Neuronal stem cell (in vitro differentiated cells): ENCODE results near the gene TBCA.
"Not testable (repeated sequence)": the region's sequence is repeated elsewhere in the genome, so short reads cannot be mapped to it uniquely, and the experiment has no call there.

Experiments
- DNase-seq: peaks from one replicate; pipeline ENCODE4 v3.0.0-alpha.2; 2013; ENCODE audit warnings: low spot score
- H2AFZ ChIP-seq: one replicate; pipeline ENCODE4 v1.6.1; 2013; ENCODE audit warnings: mild to moderate bottlenecking, low read length, inconsistent platforms
- H2AK5ac ChIP-seq: 2 replicates; pipeline ENCODE4 v1.6.1; 2013; ENCODE audit warnings: low read depth, mild to moderate bottlenecking, inconsistent platforms, low read length, moderate library complexity, mixed read lengths
- H2BK120ac ChIP-seq: 2 replicates; pipeline ENCODE4 v1.6.1; 2013; ENCODE audit warnings: low read depth, mild to moderate bottlenecking, inconsistent platforms, low read length, moderate library complexity, mixed read lengths
- H2BK12ac ChIP-seq: one replicate; pipeline ENCODE4 v1.6.1; 2013; ENCODE audit warnings: low read length, inconsistent platforms
- H2BK15ac ChIP-seq: 2 replicates; pipeline ENCODE4 v1.6.1; 2013; ENCODE audit warnings: mild to moderate bottlenecking, low read length, inconsistent platforms, mixed read lengths
- H2BK5ac ChIP-seq: one replicate; pipeline ENCODE4 v1.6.1; 2013; ENCODE audit warnings: inconsistent platforms, mild to moderate bottlenecking, low read length, moderate library complexity
- H3K14ac ChIP-seq: one replicate; pipeline ENCODE4 v1.6.1; 2013; ENCODE audit warnings: low read length, inconsistent platforms
- H3K18ac ChIP-seq: 2 replicates; pipeline ENCODE4 v1.6.1; 2013; ENCODE audit warnings: low read length, inconsistent platforms
- H3K23ac ChIP-seq: 2 replicates; pipeline ENCODE4 v1.6.1; 2013; ENCODE audit warnings: low read depth, mild to moderate bottlenecking, mixed read lengths, low read length, inconsistent platforms; ENCODE audit not compliant: poor library complexity
- H3K27ac ChIP-seq: replicated peaks from 3 replicates; pipeline ENCODE4 v1.5.1; 2013; ENCODE audit warnings: low read length, inconsistent platforms
- H3K27me3 ChIP-seq, 3 experiments: 2 replicates each; pipeline ENCODE4 v1.6.1; 2013; ENCODE audit warnings: low read length in 3 of 3, mild to moderate bottlenecking in 2 of 3, inconsistent platforms in 1 of 3, low read depth in 1 of 3, mixed read lengths in 1 of 3, moderate library complexity in 1 of 3; ENCODE audit not compliant: control insufficient read depth in 3 of 3, insufficient read depth in 3 of 3
- H3K36me3 ChIP-seq, 2 donors: replicated peaks in 1 of 2; 2 replicates each; pipeline ENCODE4 v1.6.1; 2013; ENCODE audit warnings: low read length in 2 of 2; ENCODE audit not compliant: control insufficient read depth in 2 of 2, insufficient read depth in 2 of 2
- H3K4ac ChIP-seq: 2 replicates; pipeline ENCODE4 v1.6.1; 2013; ENCODE audit warnings: inconsistent platforms, mild to moderate bottlenecking, low read length, moderate library complexity
- H3K4me1 ChIP-seq, 2 donors: 1 replicate in 1 of 2; 2 replicates in 1 of 2; pipeline ENCODE4 v1.6.1; 2013; ENCODE audit warnings: low read length in 2 of 2, low read depth in 1 of 2; ENCODE audit not compliant: control insufficient read depth in 2 of 2, insufficient read depth in 1 of 2
- H3K4me2 ChIP-seq: one replicate; pipeline ENCODE4 v1.6.1; 2013; ENCODE audit warnings: mild to moderate bottlenecking, low read length, inconsistent platforms; ENCODE audit not compliant: insufficient read depth, poor library complexity, severe bottlenecking
- H3K4me3 ChIP-seq, 2 donors: 2 replicates each; pipeline ENCODE4 v1.5.1; 2013; ENCODE audit warnings: low read length in 2 of 2, mild to moderate bottlenecking in 2 of 2, inconsistent platforms in 1 of 2, moderate library complexity in 1 of 2
- H3K79me1 ChIP-seq: one replicate; pipeline ENCODE4 v1.6.1; 2013; ENCODE audit warnings: low read depth, mild to moderate bottlenecking, inconsistent platforms, low read length, moderate library complexity
- H3K9ac ChIP-seq: one replicate; pipeline ENCODE4 v1.6.1; 2013; ENCODE audit warnings: mild to moderate bottlenecking, low read depth, low read length, inconsistent platforms; ENCODE audit not compliant: poor library complexity
- H3K9me3 ChIP-seq, 2 donors: replicated peaks in 1 of 2; 2 replicates each; pipeline versions ENCODE3 to v1.6.1; 2013; ENCODE audit warnings: low read length in 2 of 2, mild to moderate bottlenecking in 2 of 2, inconsistent platforms in 1 of 2, low read depth in 1 of 2, mixed read lengths in 1 of 2, moderate library complexity in 1 of 2; ENCODE audit not compliant: control insufficient read depth in 2 of 2, insufficient read depth in 1 of 2
- H4K8ac ChIP-seq: one replicate; pipeline ENCODE4 v1.6.1; 2013; ENCODE audit warnings: low read depth, mild to moderate bottlenecking, inconsistent platforms, low read length, moderate library complexity
- H4K91ac ChIP-seq: one replicate; pipeline ENCODE4 v1.6.1; 2013; ENCODE audit warnings: low read length, low read depth, mild to moderate bottlenecking, inconsistent platforms; ENCODE audit not compliant: poor library complexity
- WGBS, 2 donors: extraction: QIAGEN DNeasy Blood & Tissue Kit; methylation state at CpG; one replicate each; pipeline ENCODE4 v1.1.7; 2013; ENCODE audit warnings: missing lambda C conversion rate in 2 of 2, mixed read lengths in 1 of 2; ENCODE audit not compliant: insufficient read length in 2 of 2, insufficient replicate concordance in 1 of 2; ENCODE audit errors: extremely low coverage in 2 of 2; 5-methylcytosine and 5-hydroxymethylcytosine counted together

Gene TBCA

DNA sequence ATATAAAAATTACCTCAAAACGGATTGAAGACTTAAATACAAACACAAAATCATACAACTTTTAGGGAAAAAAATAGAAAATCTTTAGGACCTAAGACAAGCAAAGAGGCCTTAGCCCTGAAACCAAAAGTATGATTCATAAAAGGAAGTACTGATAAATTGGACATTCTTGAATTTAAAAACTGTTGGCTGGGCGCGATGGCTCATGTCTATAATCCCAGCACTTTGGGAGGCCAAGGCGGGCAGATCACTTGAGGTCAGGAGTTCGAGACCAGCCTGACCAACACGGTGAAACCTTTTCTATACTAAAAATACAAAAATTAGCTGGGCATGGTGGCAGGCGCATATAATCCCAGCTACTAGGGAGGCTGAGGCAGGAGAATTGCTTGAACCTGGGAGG lies 76.6 kb downstream of the TBCA start:
- not testable (repeated sequence) for H3K9me3 ChIP-seq, H2AK5ac ChIP-seq, H2BK12ac ChIP-seq, H3K23ac ChIP-seq, H3K14ac ChIP-seq, H2AFZ ChIP-seq, H3K4ac ChIP-seq, H3K4me2 ChIP-seq, H2BK120ac ChIP-seq, H3K9ac ChIP-seq, H3K27me3 ChIP-seq, H2BK5ac ChIP-seq, H3K27ac ChIP-seq, H3K4me3 ChIP-seq, H3K4me1 ChIP-seq, H2BK15ac ChIP-seq, H4K91ac ChIP-seq, H3K18ac ChIP-seq, DNase-seq, H4K8ac ChIP-seq, H3K79me1 ChIP-seq
- peaks cover 4 to 48% of the 10 kb centered on the region in 2 donors for H3K36me3 ChIP-seq
- WGBS, 2 donors = no CpG with 5 or more reads among the region's 7 CpGs

- Histone ChIP-seq H3K27ac (no peak overlapping the region), H3K79me1 (no peaks in the 10 kb centered on the region), H3K9ac (no peak overlapping the region), H3K27me3 (no peaks in the 10 kb centered on the region), H3K36me3 (peaks cover 4 to 42% of the 10 kb centered on the region in 2 donors), H3K4me3 (no peak overlapping the region), H3K4me2 (no peak overlapping the region), H2AFZ (no peak overlapping the region), H2BK12ac (no peak overlapping the region), H2BK5ac (no peak overlapping the region), H4K8ac (no peak overlapping the region), H3K14ac (no peak overlapping the region), H2BK15ac (no peak overlapping the region), H3K23ac (no peak overlapping the region), H2AK5ac (no peak overlapping the region), H3K9me3 (peaks cover 0 to 5% of the 10 kb centered on the region in 2 donors), H3K18ac (no peak overlapping the region), H2BK120ac (no peak overlapping the region), H3K4ac (no peak overlapping the region), H3K4me1 (no peaks in the 10 kb centered on the region), H4K91ac (no peak overlapping the region)
- no peak for DNase-seq
Measured at GRCh38 chr5:77698920-77699319, 77.2 kb downstream of the TBCA start.

DNA sequence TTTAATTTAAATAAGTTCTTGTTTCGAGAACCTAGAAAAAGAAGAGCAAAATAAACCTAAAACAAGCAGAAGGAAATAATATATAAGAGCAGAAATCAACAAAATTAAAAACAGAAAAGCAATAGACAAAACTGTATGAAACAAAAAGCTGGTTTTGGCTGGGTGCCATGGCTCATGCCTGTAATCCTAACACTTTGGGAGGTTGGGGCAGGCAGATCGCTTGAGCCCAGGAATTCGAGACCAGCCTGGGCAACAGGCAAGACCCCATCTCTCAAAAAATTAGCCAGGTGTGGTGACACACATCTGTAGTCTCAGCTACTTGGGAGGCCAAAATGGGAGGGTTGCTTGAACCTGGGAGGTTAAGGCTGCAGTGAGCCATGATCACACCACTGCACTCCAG lies 78.4 kb downstream of the TBCA start:
- H3K79me1 ChIP-seq = no peaks in the 10 kb centered on the region
- no peak overlapping the region for H3K14ac ChIP-seq
- H3K9me3 ChIP-seq = peaks cover 0 to 5% of the 10 kb centered on the region in 2 donors
- H4K8ac ChIP-seq = no peak overlapping the region
- no peak overlapping the region for H3K4me3 ChIP-seq
- H3K4me1 ChIP-seq = no peaks in the 10 kb centered on the region
- H3K27me3 ChIP-seq = no peaks in the 10 kb centered on the region
- H2BK15ac ChIP-seq = no peak overlapping the region
- no peak overlapping the region for H4K91ac ChIP-seq
- H3K4me2 ChIP-seq = no peak overlapping the region
- H2AFZ ChIP-seq = no peak overlapping the region
- no CpG with 5 or more reads among the region's 3 CpGs for WGBS, 2 donors
- H2AK5ac ChIP-seq = no peak overlapping the region
- DNase-seq = no peak
- no peak overlapping the region for H3K27ac ChIP-seq
- H3K9ac ChIP-seq = no peak overlapping the region
- no peak overlapping the region for H2BK5ac ChIP-seq
- H3K4ac ChIP-seq = no peak overlapping the region
- peaks cover 2 to 41% of the 10 kb centered on the region in 2 donors for H3K36me3 ChIP-seq
- H3K23ac ChIP-seq = no peak overlapping the region
- no peak overlapping the region for H2BK12ac ChIP-seq
- H2BK120ac ChIP-seq = no peak overlapping the region
- H3K18ac ChIP-seq = no peak overlapping the region

GRCh38 chr5:77696120-77696519 lies 80.0 kb downstream of the TBCA start:
- H2AK5ac ChIP-seq = no peak overlapping the region
- H3K27me3 ChIP-seq = no peaks in the 10 kb centered on the region
- H3K9ac ChIP-seq = no peak overlapping the region
- no peak overlapping the region for H3K18ac ChIP-seq
- H2AFZ ChIP-seq = no peak overlapping the region
- no peak overlapping the region for H3K27ac ChIP-seq
- no peak overlapping the region for H3K4ac ChIP-seq
- no peak overlapping the region for H3K4me2 ChIP-seq
- no peaks in the 10 kb centered on the region for H3K4me1 ChIP-seq
- no peak overlapping the region for H2BK120ac ChIP-seq
- H3K23ac ChIP-seq = no peak overlapping the region
- no peak overlapping the region for H3K14ac ChIP-seq
- no peak overlapping the region for H4K8ac ChIP-seq
- no peak overlapping the region for H2BK5ac ChIP-seq
- peaks cover 0 to 5% of the 10 kb centered on the region in 2 donors for H3K9me3 ChIP-seq
- H3K36me3 ChIP-seq = peaks cover 0 to 41% of the 10 kb centered on the region in 2 donors
- no peak overlapping the region for H4K91ac ChIP-seq
- no peak overlapping the region for H3K4me3 ChIP-seq
- H2BK15ac ChIP-seq = no peak overlapping the region
- DNase-seq = no peak
- no CpG with 5 or more reads among the region's 1 CpG for WGBS, 2 donors
- H2BK12ac ChIP-seq = no peak overlapping the region
- H3K79me1 ChIP-seq = no peaks in the 10 kb centered on the region
